ENCODE data around the gene HORMAD2. TPM values are rescaled to one million over a fixed set of nuclear protein-coding genes. Genes with fewer than 3 reads are reported as not detected.

The HORMAD2 gene
- total RNA-seq, 1 donor from 2014 or later = not detected

- H3K9me3 Mint-ChIP-seq (ENCODE audit: unreplicated experiment) = peaks cover 18% of the 10 kb centered on the region
- no peaks in the 10 kb centered on the region for H3K4me1 Mint-ChIP-seq (ENCODE audit: unreplicated experiment)
- no peak for TF ChIP-seq CTCF (IDR thresholded peaks at IDR 0.05)
- peaks cover 27% of the 10 kb centered on the region for H3K27me3 Mint-ChIP-seq (ENCODE audit: unreplicated experiment)
- H3K4me3 Mint-ChIP-seq (ENCODE audit: unreplicated experiment) = no peak overlapping the region
- no peak overlapping the region for H3K27ac Mint-ChIP-seq (ENCODE audit: unreplicated experiment)
- DNase-seq (ENCODE audit: extremely low spot score, unreplicated experiment) = no peak
- H3K36me3 Mint-ChIP-seq (ENCODE audit: unreplicated experiment) = no peaks in the 10 kb centered on the region
Measured at GRCh38 chr22:30064172-30064571, 16.1 kb upstream of the HORMAD2 start.

- Mint-ChIP-seq H3K4me3 (ENCODE audit: unreplicated experiment) (no peak overlapping the region), H3K27me3 (ENCODE audit: unreplicated experiment) (peaks cover 79% of the 10 kb centered on the region), H3K27ac (ENCODE audit: unreplicated experiment) (no peak overlapping the region), H3K4me1 (ENCODE audit: unreplicated experiment) (peaks cover 2% of the 10 kb centered on the region), H3K9me3 (ENCODE audit: unreplicated experiment) (no peaks in the 10 kb centered on the region), H3K36me3 (ENCODE audit: unreplicated experiment) (no peaks in the 10 kb centered on the region)
- no peak for TF ChIP-seq CTCF (IDR thresholded peaks at IDR 0.05)
- DNase-seq (ENCODE audit: extremely low spot score, unreplicated experiment) = no peak
Measured at GRCh38 chr22:30073743-30074142, 6.5 kb upstream of the HORMAD2 start.

- H3K4me3 Mint-ChIP-seq (ENCODE audit: unreplicated experiment) = no peak overlapping the region
- no peak for DNase-seq (ENCODE audit: extremely low spot score, unreplicated experiment)
- TF ChIP-seq CTCF (IDR thresholded peaks at IDR 0.05) = no peak
- H3K9me3 Mint-ChIP-seq (ENCODE audit: unreplicated experiment) = no peaks in the 10 kb centered on the region
- peaks cover 3% of the 10 kb centered on the region for H3K4me1 Mint-ChIP-seq (ENCODE audit: unreplicated experiment)
- H3K27ac Mint-ChIP-seq (ENCODE audit: unreplicated experiment) = no peak overlapping the region
- peaks cover 80% of the 10 kb centered on the region for H3K27me3 Mint-ChIP-seq (ENCODE audit: unreplicated experiment)
- no peaks in the 10 kb centered on the region for H3K36me3 Mint-ChIP-seq (ENCODE audit: unreplicated experiment)
Measured at GRCh38 chr22:30074147-30074546, 6.1 kb upstream of the HORMAD2 start.

GRCh38 chr22:30074994-30075393 lies 5.3 kb upstream of the HORMAD2 start:
- Mint-ChIP-seq H3K9me3 (ENCODE audit: unreplicated experiment) (no peaks in the 10 kb centered on the region), H3K4me3 (ENCODE audit: unreplicated experiment) (no peak overlapping the region), H3K27ac (ENCODE audit: unreplicated experiment) (no peak overlapping the region), H3K4me1 (ENCODE audit: unreplicated experiment) (peaks cover 3% of the 10 kb centered on the region), H3K27me3 (ENCODE audit: unreplicated experiment) (peaks cover 75% of the 10 kb centered on the region), H3K36me3 (ENCODE audit: unreplicated experiment) (no peaks in the 10 kb centered on the region)
- no peak for TF ChIP-seq CTCF (IDR thresholded peaks at IDR 0.05)
- no peak for DNase-seq (ENCODE audit: extremely low spot score, unreplicated experiment)

- Mint-ChIP-seq H3K4me3 (ENCODE audit: unreplicated experiment) (no peak overlapping the region), H3K27me3 (ENCODE audit: unreplicated experiment) (peaks cover 55% of the 10 kb centered on the region), H3K9me3 (ENCODE audit: unreplicated experiment) (no peaks in the 10 kb centered on the region), H3K36me3 (ENCODE audit: unreplicated experiment) (no peaks in the 10 kb centered on the region), H3K4me1 (ENCODE audit: unreplicated experiment) (peaks cover 8% of the 10 kb centered on the region), H3K27ac (ENCODE audit: unreplicated experiment) (no peak overlapping the region)
- TF ChIP-seq CTCF (IDR thresholded peaks at IDR 0.05) = no peak
- DNase-seq (ENCODE audit: extremely low spot score, unreplicated experiment) = no peak
Measured at GRCh38 chr22:30077279-30077880, 2.9 kb upstream of the HORMAD2 start.

Data from osteocyte (in vitro differentiated cells).